DMS79 treated with DMSO at 0.1 percent for 48 hours (cell line): ENCODE measurements around the gene ARL6IP1.
"Not testable (repeated sequence)": the region's sequence is repeated elsewhere in the genome, so short reads cannot be mapped to it uniquely, and the experiment has no call there.

ENCODE experiments used
- DNase-seq: peaks from one replicate; lab custom pipeline; 2025; lab: John Stamatoyannopoulos, UW

Gene ARL6IP1

GRCh38 chr16:18799500-18799899 is 1.8 kb downstream of the ARL6IP1 start:
- DNase-seq: no peak

- no peak for DNase-seq
Measured at GRCh38 chr16:18797746-18798145, 3.6 kb downstream of the ARL6IP1 start.

- no peak for DNase-seq
Measured at GRCh38 chr16:18796377-18796776, 5.0 kb downstream of the ARL6IP1 start.

- DNase-seq: no peak
Measured at GRCh38 chr16:18792836-18793433, 8.4 kb downstream of the ARL6IP1 start.

- peak; percentile 94 for DNase-seq
Measured at GRCh38 chr16:18789850-18790706, 11.3 kb downstream of the ARL6IP1 start, which contains the start of gene RPS15A. Gene RPS15A (minus strand): TSS chr16:18790334. CDS start chr16:18789113, 1,221 bp downstream.

- no peak for DNase-seq
Measured at GRCh38 chr16:18789515-18789849, 11.9 kb downstream of the ARL6IP1 start.

GRCh38 chr16:18788828-18789514 is 12.4 kb downstream of the ARL6IP1 start:
- DNase-seq: no peak

GRCh38 chr16:18784917-18785623 is 16.3 kb downstream of the ARL6IP1 start:
- no peak for DNase-seq

- DNase-seq: no peak
Measured at GRCh38 chr16:18783430-18784341, 17.7 kb downstream of the ARL6IP1 start.

GRCh38 chr16:18782697-18783429 is 18.5 kb downstream of the ARL6IP1 start:
- no peak for DNase-seq

- not testable (repeated sequence) for DNase-seq
Measured at GRCh38 chr16:18781232-18781631, 20.1 kb downstream of the ARL6IP1 start.

GRCh38 chr16:18780460-18781026 is 20.8 kb downstream of the ARL6IP1 start:
- DNase-seq: not testable (repeated sequence)

- not testable (repeated sequence) for DNase-seq
Measured at GRCh38 chr16:18777664-18778063, 23.7 kb downstream of the ARL6IP1 start.

GRCh38 chr16:18776334-18776733 is 25.0 kb downstream of the ARL6IP1 start:
- DNase-seq: not testable (repeated sequence)

- DNase-seq: not testable (repeated sequence)
Measured at GRCh38 chr16:18774651-18775050, 26.7 kb downstream of the ARL6IP1 start.

GRCh38 chr16:18772171-18772570 is 29.2 kb downstream of the ARL6IP1 start:
- not testable (repeated sequence) for DNase-seq

- not testable (repeated sequence) for DNase-seq
Measured at GRCh38 chr16:18770336-18770962, 30.9 kb downstream of the ARL6IP1 start.

- DNase-seq: not testable (repeated sequence)
Measured at GRCh38 chr16:18767217-18767616, 34.1 kb downstream of the ARL6IP1 start.

GRCh38 chr16:18762713-18763112 is 38.6 kb downstream of the ARL6IP1 start:
- not testable (repeated sequence) for DNase-seq
